ENCODE measurements around the gene RTN4RL1.

RTN4RL1 gene, protein sequence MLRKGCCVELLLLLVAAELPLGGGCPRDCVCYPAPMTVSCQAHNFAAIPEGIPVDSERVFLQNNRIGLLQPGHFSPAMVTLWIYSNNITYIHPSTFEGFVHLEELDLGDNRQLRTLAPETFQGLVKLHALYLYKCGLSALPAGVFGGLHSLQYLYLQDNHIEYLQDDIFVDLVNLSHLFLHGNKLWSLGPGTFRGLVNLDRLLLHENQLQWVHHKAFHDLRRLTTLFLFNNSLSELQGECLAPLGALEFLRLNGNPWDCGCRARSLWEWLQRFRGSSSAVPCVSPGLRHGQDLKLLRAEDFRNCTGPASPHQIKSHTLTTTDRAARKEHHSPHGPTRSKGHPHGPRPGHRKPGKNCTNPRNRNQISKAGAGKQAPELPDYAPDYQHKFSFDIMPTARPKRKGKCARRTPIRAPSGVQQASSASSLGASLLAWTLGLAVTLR

DNA sequence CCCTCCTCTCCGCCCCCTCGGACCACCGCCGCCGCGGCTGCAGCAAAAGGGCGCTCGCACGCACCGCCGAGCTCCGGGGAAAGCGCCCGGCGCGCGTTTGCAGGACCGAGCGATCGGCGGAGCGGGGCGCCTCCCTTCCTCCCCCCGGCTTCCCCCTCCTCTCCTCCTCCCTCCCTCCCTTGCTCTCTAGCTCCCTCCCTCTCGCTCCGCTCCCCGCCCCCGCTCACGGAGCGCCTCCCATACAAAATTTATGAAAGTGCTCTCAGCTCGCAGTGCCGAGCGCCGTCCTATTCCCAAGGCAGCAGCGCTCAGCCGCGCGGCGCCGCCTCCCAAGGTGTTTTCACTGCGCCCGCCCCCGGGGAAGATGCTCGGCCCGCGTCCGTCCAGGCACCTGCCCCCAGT, at the start of gene RTN4RL1:
RTN4RL1 (minus strand) TSS at position 115 of the 402 bp plus-strand sequence. CDS start 469 bp downstream, outside the sequence.
- DNase-seq (ENCODE audit: low read depth): peak; percentile 32

- DNase-seq (ENCODE audit: low read depth): no peak
Observed at GRCh38 chr17:2074919-2075318, 49.8 kb upstream of the RTN4RL1 start.

DNA sequence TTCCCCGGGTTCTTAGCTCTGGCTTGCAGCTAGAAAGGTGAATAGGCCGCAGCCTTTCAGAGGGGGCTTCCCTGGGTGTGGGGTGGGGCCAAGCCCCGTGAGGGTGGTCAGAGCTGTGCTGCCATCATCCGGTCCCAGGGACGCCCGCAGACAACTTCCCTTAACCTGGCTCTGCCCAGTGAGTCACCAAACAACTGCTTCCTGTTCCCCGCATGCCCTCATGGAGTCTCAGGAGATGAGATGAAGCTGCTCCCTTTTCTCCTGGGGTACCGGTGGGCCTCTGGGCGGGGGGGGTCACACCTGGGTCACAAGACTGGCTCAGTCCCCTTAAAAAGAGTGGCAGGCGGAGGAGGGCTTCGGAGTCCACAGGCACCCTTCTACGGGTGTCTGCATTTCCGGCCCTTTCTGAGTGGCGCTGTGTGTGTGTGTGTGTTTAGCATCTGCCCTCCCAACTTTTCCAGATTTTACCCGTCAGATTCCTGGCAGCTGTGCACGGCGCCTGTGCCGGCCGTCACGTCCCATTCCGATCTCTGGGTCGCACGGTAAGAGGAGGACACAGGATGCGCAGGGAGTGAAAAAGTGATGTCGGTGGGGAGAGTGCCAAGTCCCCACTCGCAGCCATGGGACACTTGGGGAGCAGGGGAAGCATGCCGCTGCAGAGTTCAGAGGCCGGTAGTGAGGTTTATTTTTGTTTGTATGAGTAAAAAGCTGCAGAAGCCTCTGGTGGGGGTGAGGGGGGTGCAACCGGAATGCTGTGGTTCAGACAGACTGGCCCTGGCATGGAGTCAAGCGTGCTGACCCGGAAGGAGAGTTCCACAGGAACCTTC, 46.5 kb upstream of the RTN4RL1 start:
- peak; percentile 87 for DNase-seq (ENCODE audit: low read depth)

DNA sequence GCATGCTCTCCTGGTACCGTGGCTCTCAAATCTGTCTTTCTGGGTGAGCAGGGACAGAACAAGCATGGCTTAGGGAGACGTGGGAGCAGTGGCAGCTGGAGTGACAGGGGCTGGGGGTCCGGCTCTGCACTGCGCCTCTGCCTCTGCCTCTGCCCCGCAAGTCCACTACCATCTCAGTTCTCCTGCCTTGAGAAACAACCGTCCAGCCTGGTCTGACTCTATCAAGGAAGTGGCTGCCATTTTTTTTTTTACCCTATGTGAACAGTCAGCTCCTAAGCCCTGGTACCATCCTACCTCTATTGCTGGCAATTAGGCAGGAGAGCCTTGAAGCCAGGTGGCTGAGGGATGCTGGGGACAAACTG, 45.9 kb upstream of the RTN4RL1 start:
- no peak for DNase-seq (ENCODE audit: low read depth)

DNA sequence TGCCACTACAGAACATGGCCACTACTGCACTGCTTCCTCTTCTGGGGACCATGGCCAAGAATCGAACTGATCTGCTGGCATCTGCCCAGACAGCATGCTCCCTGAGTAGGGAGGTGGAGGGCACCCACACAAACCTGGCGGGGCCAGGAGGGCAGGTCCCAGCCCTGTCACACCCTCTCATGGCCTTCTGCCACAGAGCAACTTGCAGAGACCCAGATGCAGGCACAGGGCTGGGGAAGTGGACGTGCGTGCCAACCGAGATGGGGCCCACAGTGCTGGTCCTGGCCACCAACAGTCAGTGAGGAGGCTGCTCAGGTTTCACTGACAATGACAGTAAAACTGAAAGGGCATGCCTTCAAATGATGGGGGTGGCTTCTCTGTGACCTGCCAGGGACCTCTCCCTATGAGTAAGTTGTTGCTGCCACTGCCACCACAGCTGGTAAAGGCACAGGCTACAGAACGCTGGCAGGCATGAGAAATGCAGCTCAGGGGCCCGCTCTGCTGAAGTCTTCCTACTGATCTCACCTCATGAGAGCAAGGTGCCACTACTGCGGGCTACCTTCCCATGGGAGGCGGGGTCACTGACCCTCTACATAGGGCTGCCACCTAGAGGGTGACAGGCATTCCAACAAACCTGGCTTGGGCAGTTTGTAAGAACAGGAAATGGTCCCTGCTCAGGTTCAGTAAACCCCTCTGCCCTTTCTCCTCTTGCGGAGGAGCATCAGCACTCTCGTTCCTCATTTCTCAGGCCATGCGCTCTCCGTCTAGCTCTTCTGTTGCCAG, 45.3 kb upstream of the RTN4RL1 start:
- DNase-seq (ENCODE audit: low read depth): no peak

- DNase-seq (ENCODE audit: low read depth): peak; percentile 76
Observed at GRCh38 chr17:2068519-2069051, 43.5 kb upstream of the RTN4RL1 start.

DNA sequence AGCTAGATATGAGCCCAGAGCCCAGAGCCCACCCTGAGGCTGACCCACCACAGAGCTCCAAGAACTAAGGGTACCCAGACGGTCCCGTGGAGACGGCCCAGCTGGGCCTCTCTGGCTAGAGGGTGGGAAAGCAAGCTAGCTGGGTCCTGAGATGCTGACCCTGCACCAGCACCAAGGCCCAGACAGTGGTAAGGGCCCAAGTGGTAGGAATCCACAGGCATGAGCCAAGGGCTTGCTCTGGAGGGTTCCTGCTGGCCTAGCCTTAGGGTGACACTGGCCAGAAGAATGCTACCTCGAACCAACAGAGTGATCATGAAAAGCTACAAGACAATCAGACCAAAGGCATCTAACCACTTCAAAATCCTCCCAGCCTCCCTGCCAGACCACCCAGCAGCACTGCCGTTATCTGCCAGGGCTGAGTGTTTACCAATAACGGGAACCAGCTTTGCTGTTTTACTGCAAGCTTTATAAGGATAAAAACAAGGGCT, 42.9 kb upstream of the RTN4RL1 start:
- peak; percentile 93 for DNase-seq (ENCODE audit: low read depth)

DNA sequence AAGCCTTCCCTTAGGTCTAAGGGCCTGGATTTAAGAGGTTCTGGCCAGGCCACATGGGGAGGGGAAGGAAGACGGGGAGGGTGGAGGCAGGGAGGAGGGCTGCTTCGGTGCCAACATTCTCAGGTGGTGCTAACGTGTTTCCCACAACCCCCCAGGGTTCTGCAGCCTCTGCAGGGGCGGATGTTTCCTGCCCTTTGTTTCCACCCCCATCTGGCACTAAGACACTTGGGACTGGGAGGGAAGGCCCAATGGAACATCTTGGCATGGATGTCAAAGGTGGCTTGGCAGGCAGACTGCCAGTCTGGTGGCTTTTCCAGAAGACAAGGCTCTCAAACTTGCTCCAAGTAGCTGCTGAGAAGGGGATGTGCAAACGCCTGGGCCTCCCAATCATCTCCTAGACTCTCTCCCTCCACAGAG, 42.5 kb upstream of the RTN4RL1 start:
- DNase-seq (ENCODE audit: low read depth): peak; percentile 78

DNA sequence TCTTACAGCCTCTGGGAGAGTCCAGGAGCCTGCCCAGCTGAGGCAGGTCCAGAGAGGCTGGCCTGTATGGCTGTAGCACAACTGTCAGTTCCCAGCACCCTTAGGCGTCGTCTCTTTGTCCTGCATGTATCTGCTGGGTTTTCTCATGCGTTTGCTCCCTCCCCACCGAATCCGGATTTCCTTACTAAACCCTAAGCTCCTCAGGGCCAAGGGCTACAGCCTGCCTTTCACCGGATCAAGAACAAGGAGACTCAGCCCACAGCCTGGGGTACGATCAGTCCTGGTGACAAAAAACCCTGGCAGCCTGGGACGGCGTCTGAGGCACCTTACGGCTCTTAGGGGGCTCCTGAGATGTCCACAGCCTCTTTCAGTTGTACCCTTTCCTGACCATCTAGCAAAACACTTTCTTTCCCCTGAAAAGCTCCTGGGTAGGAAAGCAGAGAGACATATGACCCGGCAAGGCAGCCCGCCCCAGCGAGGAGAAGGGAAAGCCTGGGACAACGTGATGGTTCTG, 42.0 kb upstream of the RTN4RL1 start:
- DNase-seq (ENCODE audit: low read depth): peak; percentile 40

- DNase-seq (ENCODE audit: low read depth): no peak
Observed at GRCh38 chr17:2065949-2066400, 40.8 kb upstream of the RTN4RL1 start.

- peak; percentile 90 for DNase-seq (ENCODE audit: low read depth)
Observed at GRCh38 chr17:2064980-2065785, 40.0 kb upstream of the RTN4RL1 start.

GRCh38 chr17:2064520-2064971, 39.4 kb upstream of the RTN4RL1 start:
- DNase-seq (ENCODE audit: low read depth): peak; percentile 74

DNA sequence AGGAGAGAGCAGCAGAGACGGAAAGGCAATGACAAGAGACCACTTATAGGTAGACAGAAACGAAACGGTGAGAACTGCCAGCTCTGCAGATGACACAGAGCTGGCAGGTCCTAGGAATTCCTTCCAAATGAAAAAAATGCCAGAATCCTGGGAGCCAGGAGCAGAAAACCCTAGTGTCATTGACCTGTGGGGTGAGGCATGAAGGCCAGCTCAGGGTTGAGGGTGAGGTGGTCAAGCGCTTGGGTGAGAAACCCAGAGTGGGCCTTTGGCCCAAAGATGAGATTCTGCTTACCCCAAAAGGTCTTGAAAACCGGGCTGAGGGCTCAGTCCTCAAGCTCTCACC, 39.0 kb upstream of the RTN4RL1 start:
- no peak for DNase-seq (ENCODE audit: low read depth)

- peak; percentile 95 for DNase-seq (ENCODE audit: low read depth)
Observed at GRCh38 chr17:2063261-2064146, 38.4 kb upstream of the RTN4RL1 start.

GRCh38 chr17:2062571-2063183, 37.5 kb upstream of the RTN4RL1 start:
- DNase-seq (ENCODE audit: low read depth): peak; percentile 59

DNA sequence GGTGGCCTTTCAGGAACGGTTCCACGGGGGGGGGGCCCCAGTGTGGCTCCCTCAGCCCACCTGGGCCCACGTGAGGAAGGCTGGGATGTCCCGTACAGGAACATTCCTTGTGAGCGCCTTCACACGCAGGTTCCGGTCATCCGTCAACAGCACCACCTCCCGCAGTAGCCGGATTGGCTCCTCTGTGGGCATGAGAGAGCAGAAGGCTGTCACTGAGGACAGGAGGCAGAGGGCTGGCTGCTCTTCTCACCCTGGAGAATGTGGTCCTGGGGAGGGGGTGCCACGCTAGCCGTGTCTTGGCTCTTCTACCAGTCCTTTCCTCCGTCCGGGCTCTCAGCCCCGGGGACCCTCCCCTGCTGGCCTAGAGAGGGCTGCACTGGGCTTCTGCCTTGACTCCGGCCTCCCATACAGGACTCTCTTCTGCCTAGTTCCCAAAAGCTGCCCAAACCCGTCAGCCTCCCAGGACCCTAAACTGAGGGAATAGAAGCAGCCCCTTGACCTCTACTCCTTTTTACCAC, 36.4 kb upstream of the RTN4RL1 start:
- DNase-seq (ENCODE audit: low read depth): no peak

DNA sequence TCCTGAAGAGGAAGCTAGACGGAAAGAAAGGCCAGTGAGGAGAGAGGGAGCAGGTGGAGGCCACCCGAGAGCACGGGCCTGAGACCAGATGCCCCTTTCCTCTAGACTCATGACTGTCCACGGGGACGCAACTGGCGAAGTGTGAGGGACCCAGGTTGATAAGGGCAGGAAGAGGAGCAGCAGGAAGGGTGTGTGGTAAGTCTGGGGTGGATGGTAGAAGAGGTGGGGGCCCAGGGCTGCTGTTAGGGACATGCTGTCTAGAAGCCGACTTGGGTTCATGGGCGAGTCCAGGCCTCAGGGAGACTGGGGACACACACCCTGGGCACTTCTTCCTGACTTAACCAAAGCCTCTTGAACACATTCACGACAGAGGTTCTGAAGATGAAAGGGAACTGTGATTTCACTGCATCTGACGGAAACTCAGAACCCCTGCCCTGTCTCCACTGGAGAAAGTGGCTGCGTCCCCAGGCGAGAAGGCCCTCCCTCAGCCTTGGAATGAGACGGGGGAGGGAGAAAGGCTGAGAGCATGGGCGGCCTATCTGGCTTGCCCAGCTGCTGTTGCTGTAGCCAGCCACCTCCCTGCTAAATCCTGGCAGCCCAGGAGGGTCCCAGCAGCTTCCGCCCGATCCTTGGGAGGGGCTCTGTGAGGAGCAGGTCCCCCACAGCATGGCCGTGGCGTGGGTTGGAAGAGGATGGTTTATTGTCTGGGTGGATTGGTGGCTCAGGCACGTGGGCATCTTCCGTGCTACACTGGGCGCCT, 35.7 kb upstream of the RTN4RL1 start:
- peak; percentile 50 for DNase-seq (ENCODE audit: low read depth)

- no peak for DNase-seq (ENCODE audit: low read depth)
Observed at GRCh38 chr17:2060385-2060658, 35.2 kb upstream of the RTN4RL1 start.
